Measurements from ENCODE around the gene C3orf18. TPM values are rescaled to one million over a fixed set of nuclear protein-coding genes. Genes with fewer than 3 reads are reported as not detected.

The C3orf18 gene
- total RNA-seq, 1 experiment from 2014 or later = 10.1 TPM

DNA sequence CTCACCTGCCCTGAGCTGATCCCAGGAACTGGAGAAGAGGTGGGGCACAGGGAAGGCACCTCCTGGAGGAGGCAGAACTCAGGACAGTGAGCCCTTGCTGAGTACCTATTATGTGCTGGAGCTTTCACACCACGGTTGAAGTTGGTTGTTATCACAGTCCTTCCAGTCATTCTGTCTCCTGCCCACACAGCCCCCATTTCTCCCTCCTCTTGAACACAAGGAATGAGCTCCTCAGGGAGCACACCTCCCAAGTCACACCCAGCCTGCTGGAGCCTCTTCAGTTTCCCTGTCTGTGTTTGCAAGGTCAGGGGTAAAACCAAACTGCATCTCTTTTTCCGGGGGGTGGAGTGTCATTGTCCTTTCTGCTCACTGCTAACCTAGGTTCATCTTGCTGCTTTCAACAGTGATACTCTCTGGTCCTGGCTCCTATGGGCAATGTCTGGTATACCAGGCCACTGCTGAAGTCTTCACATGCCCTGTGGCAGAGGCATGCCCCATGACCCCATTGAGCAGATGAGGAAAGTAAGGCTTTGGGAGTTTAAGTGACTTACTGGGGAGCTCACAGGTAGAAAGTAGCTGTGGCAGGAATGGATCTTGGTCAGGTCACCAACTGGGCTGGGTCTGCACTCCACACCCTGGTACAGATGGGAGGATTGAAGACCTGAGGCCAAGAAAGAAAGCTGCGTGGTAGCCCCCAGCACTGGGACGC lies 30.0 kb downstream of the C3orf18 start:
- H3K27ac ChIP-seq (ENCODE audit: low read depth, low read length) = no peak overlapping the region
- POLR2A ChIA-PET = no interaction called here
- no peaks in the 10 kb centered on the region for H3K9me3 ChIP-seq (ENCODE audit: control insufficient read depth in 1 of 2, insufficient read depth in 1 of 2, low read depth in 1 of 2, low read length in 2 of 2)
- no peaks in the 10 kb centered on the region for H3K36me3 ChIP-seq (ENCODE audit: control insufficient read depth in 1 of 2, insufficient read depth in 2 of 2, low read length in 2 of 2)
- CTCF ChIA-PET = no interaction called here
- H4K20me1 ChIP-seq (ENCODE audit: insufficient read depth) = no peaks in the 10 kb centered on the region
- H3K27me3 ChIP-seq (ENCODE audit: insufficient read depth, low read length) = peaks cover 20% of the 10 kb centered on the region; the same call in 1 of the 2 replicates
- H3K4me1 ChIP-seq (ENCODE audit: control insufficient read depth in 1 of 2, insufficient read depth in 2 of 2, low read length in 2 of 2) = peaks cover 0 to 11% of the 10 kb centered on the region in 2 experiments; a peak in 2 of 4 replicates
- DNase-seq (ENCODE audit: low read depth, low spot score) (no peak), ATAC-seq (no peak)
- H3K4me3 ChIP-seq (replicated peaks in 1 of 2; ENCODE audit: low read depth in 1 of 2, low read length in 2 of 2) = no peak overlapping the region
- no peak overlapping the region for H2AFZ ChIP-seq (ENCODE audit: low read depth, low read length, poor library complexity, severe bottlenecking)
- no peak overlapping the region; the same call in 1 of the 2 replicates for H3K4me2 ChIP-seq (ENCODE audit: low read length)
- H3K9me2 ChIP-seq (ENCODE audit: insufficient read depth) = no peaks in the 10 kb centered on the region
- RAD21 ChIA-PET (ENCODE audit: low non-redundant PET in 1 of 2, low total read pairs in 2 of 2, uncharacterized antibody in 2 of 2, unreplicated experiment in 2 of 2) = no interaction called here
- intact Hi-C loops (cut with micrococcal nuclease) = no loop called here
- H3K9ac ChIP-seq (ENCODE audit: low read length) = no peak overlapping the region
- BruUV-seq (replicated peaks) = no TSS peak
- TF ChIP-seq EGR1 (IDR thresholded peaks at IDR 0.05; ENCODE audit: low read depth) (no peak), ZNF274 (IDR thresholded peaks at IDR 0.05; ENCODE audit: low read depth, low read length) (no peak), CBX3 (IDR thresholded peaks at IDR 0.05; ENCODE audit: low read depth) (no peak), TCF7L2 (IDR thresholded peaks at IDR 0.05; ENCODE audit: borderline replicate concordance, extremely low read depth, insufficient read depth, insufficient read length) (no peak)
- TF ChIP-seq, protein P1, sequence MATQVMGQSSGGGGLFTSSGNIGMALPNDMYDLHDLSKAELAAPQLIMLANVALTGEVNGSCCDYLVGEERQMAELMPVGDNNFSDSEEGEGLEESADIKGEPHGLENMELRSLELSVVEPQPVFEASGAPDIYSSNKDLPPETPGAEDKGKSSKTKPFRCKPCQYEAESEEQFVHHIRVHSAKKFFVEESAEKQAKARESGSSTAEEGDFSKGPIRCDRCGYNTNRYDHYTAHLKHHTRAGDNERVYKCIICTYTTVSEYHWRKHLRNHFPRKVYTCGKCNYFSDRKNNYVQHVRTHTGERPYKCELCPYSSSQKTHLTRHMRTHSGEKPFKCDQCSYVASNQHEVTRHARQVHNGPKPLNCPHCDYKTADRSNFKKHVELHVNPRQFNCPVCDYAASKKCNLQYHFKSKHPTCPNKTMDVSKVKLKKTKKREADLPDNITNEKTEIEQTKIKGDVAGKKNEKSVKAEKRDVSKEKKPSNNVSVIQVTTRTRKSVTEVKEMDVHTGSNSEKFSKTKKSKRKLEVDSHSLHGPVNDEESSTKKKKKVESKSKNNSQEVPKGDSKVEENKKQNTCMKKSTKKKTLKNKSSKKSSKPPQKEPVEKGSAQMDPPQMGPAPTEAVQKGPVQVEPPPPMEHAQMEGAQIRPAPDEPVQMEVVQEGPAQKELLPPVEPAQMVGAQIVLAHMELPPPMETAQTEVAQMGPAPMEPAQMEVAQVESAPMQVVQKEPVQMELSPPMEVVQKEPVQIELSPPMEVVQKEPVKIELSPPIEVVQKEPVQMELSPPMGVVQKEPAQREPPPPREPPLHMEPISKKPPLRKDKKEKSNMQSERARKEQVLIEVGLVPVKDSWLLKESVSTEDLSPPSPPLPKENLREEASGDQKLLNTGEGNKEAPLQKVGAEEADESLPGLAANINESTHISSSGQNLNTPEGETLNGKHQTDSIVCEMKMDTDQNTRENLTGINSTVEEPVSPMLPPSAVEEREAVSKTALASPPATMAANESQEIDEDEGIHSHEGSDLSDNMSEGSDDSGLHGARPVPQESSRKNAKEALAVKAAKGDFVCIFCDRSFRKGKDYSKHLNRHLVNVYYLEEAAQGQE (IDR thresholded peaks at IDR 0.05; ENCODE audit: low read depth) = no peak
- TF ChIP-seq, protein P2, sequence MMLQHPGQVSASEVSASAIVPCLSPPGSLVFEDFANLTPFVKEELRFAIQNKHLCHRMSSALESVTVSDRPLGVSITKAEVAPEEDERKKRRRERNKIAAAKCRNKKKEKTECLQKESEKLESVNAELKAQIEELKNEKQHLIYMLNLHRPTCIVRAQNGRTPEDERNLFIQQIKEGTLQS (IDR thresholded peaks at IDR 0.05) = no peak
- H3K79me2 ChIP-seq (ENCODE audit: insufficient read depth, low read length) = no peaks in the 10 kb centered on the region
